Activated CD4-positive, alpha-beta T cell treated with anti-CD3 and anti-CD28 coated beads, Interleukin-2, amount 50 U/mL, for 4 hours (primary cell): ENCODE measurements around the gene KRTAP9-9.
"Not testable (repeated sequence)": the region's sequence is repeated elsewhere in the genome, so short reads cannot be mapped to it uniquely, and the experiment has no call there.

Source experiments
- DNase-seq, 2 experiments: peaks; one replicate each; pipeline ENCODE4 v3.0.0-alpha.2; 2020

KRTAP9-9 gene

GRCh38 chr17:41267711-41268110 is 12.5 kb downstream of the KRTAP9-9 start:
- DNase-seq = no peak

- not testable (repeated sequence) for DNase-seq
Observed at GRCh38 chr17:41271323-41271722, 16.1 kb downstream of the KRTAP9-9 start.

DNA sequence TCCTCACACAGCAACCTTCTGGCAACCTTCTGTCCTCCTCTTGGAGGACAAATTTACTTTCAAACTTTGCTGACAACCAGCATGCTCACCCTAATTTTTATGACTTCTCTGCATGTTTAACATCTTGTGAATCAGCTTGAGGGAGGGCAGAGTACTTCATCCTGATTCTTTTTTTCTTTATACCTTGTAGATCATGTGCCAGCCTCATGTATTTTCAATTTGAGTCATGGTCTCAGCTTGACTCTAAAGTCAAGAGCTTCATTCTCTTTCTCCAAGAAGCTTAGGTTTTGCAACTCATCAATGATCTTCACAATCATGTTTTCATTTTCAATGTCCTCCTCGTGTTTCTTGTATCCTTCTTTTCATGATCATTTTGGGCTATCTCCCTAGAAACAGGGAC is 16.7 kb downstream of the KRTAP9-9 start:
- no peak for DNase-seq

GRCh38 chr17:41275648-41276190 is 20.5 kb downstream of the KRTAP9-9 start, which contains the start of gene KRTAP9-7:
Gene KRTAP9-7 (plus strand): TSS chr17:41275698. CDS start chr17:41275698, 0 bp downstream.
- DNase-seq = not testable (repeated sequence)

DNA sequence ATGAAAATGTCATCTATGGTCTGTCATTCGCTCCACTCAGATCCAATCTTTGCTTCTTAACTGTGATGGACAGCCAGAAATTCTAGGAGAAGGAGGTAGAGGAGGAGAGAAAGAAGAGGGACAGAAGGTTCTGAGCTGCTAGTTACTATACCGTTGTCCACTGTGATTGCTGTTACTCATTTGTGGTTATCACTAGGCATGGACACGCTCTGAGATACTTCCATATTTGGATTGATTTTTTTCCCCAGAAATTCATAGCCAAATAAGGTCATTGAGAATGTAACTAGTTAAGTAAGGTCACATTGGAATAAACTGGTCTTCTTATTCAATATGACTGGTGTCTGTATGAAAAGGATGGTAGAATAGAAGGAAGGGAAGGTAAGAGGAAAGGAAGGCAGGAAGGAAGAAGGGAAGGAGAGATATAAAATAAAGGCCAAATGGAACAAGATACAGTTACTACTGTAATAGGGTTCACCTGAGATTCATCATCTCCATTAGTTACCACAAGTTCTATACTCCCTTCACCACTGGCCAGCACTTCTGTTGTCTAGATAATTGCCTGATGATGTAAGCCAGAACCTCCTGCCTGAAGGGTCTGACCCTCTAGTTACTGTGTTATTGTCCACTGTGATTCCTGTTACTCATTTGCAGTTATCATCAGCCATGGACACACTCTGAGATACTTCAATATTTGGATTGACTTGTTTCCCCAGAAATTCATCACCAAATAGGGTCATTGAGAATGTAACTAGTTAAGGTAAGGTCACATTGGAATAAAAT is 23.2 kb downstream of the KRTAP9-9 start:
- DNase-seq = no peak

GRCh38 chr17:41284043-41284442 is 28.9 kb downstream of the KRTAP9-9 start:
- DNase-seq = no peak

- no peak for DNase-seq
Observed at GRCh38 chr17:41284546-41284945, 29.4 kb downstream of the KRTAP9-9 start.

GRCh38 chr17:41287050-41287449 is 31.9 kb downstream of the KRTAP9-9 start:
- no peak for DNase-seq

GRCh38 chr17:41294016-41294415 is 38.8 kb downstream of the KRTAP9-9 start:
- no peak for DNase-seq

DNA sequence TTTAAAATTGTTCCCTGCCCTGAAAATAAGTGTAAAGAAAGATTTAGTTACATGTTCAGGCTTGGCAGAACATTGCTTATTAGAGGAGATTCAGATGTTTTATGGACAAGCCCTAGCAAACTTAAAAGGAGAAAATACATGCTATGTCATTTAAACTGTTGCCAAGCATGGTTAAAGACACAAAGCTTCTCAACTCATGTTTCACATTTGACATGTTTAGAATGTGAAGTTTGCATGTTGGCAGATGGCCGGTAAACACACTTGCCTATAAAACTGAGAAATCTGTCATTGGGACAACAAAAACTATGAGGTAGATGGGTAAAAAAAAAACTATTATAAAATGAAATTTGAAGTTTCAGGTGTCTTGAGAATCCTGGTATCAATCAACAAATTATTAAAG is 41.7 kb downstream of the KRTAP9-9 start:
- DNase-seq = no peak

DNA sequence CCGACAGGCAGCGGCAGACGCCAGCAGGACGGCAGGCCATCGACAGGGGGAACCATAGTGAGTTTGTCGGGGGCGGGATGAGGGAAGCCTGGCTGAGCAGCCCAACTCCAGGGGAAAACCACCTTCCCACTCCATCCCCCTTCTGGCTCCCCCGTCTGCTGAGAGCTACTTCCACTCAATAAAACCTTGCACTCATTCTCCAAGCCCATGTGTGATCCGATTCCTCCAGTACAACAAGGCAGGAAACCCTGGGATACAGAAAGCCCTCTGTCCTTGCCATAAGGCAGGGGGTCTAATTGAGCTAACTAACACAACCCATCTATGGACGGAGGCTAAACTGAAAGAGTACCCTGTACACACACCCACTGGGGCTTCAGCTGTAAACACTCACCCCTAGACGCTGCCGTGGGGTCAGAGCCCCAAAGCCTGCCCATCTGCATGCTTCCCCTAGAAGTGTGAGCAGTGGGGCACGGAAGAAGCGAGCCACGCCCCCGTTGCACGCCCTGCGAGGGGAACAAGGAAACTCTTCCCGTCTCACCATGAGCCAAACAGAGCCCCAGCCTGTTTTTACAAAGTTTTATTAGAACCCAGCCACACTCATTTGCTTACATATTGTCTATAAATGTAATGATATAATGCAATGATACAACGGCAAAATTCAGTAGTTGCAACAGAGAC is 43.4 kb downstream of the KRTAP9-9 start:
- no peak for DNase-seq

DNA sequence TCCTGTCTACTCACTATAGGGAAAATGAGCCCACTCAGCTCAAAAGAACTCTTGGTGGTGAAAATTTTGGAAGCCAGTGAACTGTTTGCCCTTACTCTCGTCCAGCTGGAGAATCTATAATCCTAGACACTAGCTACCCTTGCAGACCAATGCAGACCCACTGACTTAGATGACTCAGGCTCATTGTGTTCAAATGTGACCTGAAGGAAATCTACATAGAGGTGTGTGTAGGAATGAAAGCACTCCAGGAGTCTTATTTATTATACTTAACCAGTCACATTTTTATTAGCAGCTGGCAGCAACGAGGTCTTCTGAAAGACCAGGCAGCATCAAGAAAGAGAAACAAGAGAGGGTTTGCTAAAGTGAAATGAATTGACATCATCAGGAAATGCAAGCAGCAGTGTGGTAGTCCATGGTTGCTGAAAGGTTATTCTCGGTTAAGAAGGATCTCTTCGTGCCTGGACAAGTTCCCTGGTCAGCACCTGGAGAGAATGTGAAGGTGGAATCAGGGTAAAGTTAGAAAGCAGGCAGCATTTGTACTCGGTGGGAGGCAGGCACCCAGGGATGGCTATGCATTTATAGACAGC is 46.1 kb downstream of the KRTAP9-9 start:
- DNase-seq = no peak

GRCh38 chr17:41301916-41302901 is 47.0 kb downstream of the KRTAP9-9 start, which contains the start of gene KRTAP29-1:
Gene KRTAP29-1 (minus strand): TSS chr17:41302851. CDS start chr17:41302851, 0 bp downstream.
- DNase-seq = no peak

DNA sequence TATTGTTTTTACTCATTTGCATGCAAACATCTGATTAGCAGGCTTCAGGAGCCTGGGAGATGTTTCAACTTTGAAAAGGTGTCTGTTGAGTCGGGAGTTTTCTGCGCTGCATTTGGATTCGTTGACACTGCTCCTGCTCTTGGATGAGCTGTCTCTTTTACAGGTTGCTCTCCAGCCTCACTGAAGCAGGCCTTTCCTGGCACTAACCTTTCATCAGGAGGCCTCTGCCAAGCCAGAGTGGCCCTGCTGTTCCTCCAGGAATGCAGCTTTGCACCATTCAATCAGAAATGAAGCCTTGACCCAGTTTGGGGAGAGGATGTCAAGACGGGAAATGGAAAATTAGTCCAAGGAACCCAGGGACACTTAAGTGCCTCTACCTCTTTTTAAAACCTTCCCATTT is 47.8 kb downstream of the KRTAP9-9 start:
- DNase-seq = no peak

DNA sequence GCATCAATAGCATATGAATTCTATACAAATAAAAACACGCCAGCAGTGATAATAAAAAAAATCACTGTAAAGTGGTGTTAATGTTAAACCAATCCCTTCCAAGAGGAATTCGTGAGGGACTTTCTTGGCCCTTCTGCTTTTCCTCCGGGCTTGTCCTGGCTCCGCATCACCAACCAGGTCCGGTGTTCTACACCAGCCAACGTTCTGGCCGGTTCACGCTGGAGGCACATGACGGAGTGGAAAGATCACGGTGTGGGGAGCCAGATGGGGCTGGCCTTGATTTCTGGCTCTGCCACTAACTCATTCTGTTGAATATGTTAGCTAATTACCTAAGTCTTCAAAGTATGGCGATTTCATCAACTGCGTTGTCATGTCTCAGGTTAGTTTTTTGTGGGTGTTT is 48.9 kb downstream of the KRTAP9-9 start:
- no peak for DNase-seq
